GM21576 (cell line): ENCODE data around the gene ACTRT2.

ENCODE experiments used
- ATAC-seq: cut with Tn5 transposase; IDR thresholded peaks from one replicate; pipeline ENCODE4 v1.9.1; 2021; ENCODE audit warnings: mild to moderate bottlenecking, moderate library complexity; ENCODE audit not compliant: unreplicated experiment

ACTRT2 gene

GRCh38 chr1:3001471-3002348 is 19.6 kb upstream of the ACTRT2 start:
- ATAC-seq: no peak

DNA sequence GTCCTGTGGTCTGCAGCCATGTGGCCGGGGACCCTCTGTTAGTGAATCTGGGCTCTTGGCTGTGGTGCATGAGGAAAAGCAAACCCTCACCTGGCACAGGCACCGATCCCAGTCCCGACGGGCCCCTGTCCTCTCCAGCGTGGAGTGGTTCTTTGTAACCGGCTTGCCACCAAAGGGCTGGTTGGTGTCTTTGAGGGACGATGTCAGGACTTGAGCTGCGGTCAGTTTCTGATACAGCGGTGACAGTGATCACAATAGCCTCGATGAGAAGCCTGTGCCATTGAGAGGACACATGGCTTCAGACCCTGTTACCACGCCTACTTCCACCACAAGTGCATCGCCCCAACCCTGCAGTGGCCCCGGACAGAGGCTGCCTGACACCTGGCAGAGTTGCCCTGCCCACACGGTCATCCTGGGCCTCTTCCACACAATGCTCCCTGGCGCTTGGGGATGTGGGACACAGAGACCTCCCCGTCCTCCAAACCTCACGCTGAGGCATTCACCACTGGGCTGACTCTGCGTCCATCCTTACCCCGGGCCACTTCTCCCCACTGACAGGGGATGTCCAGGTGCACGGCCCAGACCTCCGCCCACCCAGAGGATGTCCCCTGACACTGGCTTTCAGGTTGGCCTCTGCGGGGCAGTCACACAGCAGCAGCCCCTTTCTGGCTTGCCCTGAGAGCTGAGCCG is 18.8 kb upstream of the ACTRT2 start:
- ATAC-seq: no peak

GRCh38 chr1:3003039-3003940 is 18.0 kb upstream of the ACTRT2 start:
- ATAC-seq: no peak

GRCh38 chr1:3003941-3004270 is 17.4 kb upstream of the ACTRT2 start:
- no peak for ATAC-seq

DNA sequence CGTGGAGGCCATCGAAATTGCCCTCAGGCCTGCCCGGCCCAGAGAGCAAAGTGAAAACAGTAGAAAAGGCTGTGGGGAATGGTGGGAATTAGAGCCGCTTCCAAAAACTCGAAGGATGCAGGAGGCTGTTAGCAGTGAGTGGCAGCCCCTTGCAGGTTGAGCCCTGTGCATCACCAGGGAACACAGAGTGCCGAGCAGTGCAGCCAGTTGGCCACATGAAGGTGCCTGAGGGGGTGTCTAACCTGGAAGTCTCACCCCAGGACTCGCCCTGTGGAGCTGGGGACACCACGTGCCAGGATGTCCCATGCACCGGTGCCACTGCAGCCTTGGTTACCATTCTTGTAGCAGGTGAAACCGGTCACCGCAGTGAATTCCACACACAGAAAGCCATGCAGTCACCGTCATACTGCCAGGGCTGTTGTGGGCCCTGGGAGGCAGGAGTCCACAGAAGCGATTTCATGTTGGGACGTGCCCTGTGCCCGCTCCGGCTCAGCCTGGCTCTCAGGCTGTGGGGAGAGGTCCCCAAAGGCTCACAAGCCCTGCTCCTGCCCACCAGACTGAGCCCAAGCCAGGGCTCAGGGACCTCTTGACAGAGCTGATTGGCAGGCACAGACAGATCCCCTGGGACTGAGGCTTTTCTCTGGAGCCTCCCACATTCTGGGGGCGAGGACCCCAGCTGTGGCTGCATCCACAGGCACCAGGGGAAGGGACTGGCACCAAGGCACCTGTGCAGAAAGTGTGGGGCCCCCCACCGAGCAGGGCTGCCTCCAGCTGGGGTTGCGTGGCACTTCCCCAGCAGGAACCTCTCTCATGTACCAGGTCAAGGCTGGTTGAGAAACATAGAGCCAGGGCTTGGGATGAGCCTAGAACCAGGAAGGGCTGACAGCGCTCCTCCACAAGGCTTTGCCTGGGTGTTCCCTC is 16.7 kb upstream of the ACTRT2 start:
- ATAC-seq: no peak

DNA sequence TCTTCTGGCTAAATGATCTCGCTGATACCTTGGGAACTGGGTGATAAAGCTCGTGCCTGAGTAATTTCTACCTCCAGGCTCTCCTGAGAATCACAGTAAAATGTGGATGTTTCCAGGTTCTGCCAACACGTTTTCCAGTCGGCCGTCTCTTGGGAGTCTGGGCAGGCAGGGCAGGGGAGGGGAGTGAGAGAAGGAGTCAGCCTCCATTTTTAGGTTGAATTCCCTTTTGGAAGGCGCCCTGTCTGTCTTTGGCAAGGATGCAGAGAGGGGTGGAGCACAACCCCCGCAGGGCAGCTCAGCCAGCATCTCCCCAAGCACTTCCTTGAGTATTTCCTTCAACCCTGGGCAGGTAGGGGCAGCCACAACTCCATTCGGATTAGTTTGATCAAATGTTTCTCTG is 15.5 kb upstream of the ACTRT2 start:
- no peak for ATAC-seq

GRCh38 chr1:3007298-3008147 is 13.7 kb upstream of the ACTRT2 start:
- no peak for ATAC-seq

GRCh38 chr1:3009021-3009420 is 12.2 kb upstream of the ACTRT2 start:
- no peak for ATAC-seq

- no peak for ATAC-seq
Measured at GRCh38 chr1:3009556-3009955, 11.7 kb upstream of the ACTRT2 start.

- no peak for ATAC-seq
Measured at GRCh38 chr1:3011127-3011526, 10.1 kb upstream of the ACTRT2 start.

GRCh38 chr1:3011631-3012455 is 9.4 kb upstream of the ACTRT2 start:
- no peak for ATAC-seq

GRCh38 chr1:3012456-3013291 is 8.6 kb upstream of the ACTRT2 start:
- ATAC-seq: no peak

DNA sequence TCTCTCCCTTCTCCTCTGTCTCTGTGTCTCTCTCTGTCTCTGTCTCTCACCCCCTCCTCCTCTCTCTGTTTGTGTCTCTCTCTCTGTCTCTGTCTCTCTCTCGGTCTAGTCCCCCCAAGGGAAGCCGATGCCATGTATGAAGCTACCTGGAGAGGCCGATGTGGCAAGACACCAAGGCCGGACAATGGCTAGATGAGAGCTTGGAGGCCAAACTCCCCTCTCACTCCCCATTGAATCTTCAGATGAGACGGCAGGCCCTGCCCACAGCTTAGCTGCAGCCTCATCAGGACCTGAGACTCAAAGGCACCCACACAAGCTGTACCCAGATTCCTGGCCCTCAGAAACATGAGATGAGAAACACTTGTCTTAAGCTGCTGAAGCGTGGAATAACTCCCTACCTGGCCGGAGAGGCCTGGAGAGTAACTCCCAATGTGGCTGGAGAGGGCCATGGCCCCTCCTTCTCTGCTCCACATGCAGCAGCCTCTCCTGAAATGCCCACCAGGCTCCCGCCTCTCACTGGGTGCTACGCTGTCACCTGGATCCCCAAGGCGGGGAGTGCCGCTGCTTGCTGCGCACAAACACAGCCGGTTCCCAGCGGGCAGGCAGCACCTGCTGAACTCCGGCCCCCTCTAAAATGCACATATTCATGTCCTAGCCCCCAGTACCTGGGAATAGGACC is 7.8 kb upstream of the ACTRT2 start:
- ATAC-seq: no peak

- ATAC-seq: no peak
Measured at GRCh38 chr1:3014050-3014440, 7.2 kb upstream of the ACTRT2 start.

DNA sequence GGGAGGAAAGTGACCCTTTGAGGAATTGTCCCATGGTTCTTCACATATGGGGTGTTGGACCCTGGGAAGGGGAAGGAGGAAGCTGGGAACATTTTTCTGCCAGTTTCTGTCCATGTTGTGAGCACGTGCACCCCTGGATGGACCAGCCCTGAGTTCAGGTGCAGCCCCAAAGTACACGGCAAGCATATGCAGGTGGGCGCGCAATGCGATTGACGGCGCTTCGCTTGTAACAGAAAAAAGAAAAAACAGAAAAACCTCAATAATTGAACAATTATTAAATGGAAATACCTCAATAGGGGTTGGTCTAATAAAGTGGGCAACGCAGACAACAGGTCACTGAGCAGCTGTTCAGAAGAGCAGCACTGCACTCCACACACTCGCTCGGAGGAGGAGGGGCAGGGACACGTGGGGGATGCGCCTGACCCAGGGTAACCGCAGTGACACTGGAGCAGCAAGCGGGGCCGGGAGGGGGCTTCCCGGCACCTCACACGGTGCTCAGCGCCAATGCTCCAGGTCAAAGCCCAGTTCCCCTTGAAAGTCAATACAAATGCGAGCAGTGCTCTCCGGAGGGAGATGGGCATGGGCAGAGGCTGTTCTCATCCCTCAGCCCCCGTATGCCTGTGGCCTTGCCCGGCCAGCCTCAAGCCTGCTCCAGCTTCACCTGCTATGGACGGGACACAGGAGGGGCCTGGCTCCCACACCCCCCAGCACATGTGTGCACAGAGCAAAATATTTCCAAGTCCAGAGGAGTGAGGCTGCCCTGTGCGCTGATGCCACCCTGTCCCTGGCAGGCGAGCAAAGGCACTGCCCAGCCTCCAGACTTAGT is 6.6 kb upstream of the ACTRT2 start:
- ATAC-seq: no peak

- ATAC-seq: no peak
Measured at GRCh38 chr1:3015269-3015635, 6.0 kb upstream of the ACTRT2 start.
